ENCODE results near the gene ERFL. TPM values are rescaled to one million over a fixed set of nuclear protein-coding genes. Genes with fewer than 3 reads are reported as not detected.
A peak's percentile ranks its signal among the peaks of the same experiment; 100 is the strongest.

Gene ERFL
- total RNA-seq, 1 experiment from 2014 or later, result 0.79 TPM

DNA sequence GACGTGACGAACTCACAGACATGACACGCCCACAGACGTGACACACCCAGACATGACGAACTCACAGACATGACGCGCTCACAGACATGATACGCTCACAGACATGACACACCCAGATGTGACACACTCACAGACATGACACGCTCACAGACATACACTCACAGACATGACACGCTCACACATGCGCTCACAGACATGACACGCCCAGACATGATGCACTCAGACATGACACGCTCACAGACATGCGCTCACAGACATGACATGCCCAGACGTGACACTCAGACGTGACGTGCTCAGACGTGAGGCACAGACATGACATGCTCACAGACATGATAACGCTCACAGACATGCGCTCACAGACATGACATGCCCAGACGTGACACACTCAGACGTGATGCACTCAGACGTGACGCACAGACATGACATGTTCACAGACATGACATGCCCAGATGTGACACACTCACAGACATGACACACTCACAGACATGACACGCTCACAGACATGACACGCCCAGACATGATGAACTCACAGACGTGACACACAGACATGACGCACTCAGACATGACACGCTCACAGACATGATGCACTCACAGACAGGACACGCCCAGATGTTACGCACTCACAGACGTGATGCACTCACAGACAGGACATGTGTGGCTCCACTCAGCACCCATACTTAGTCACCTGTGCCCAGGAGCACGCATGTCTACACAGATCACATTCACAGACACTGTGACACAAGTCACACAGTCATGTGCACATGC, 8.1 kb downstream of the ERFL start:
- no peak overlapping the region for H2AFZ ChIP-seq (ENCODE audit: low read depth, low read length, poor library complexity, severe bottlenecking)
- no peaks in the 10 kb centered on the region for H3K36me3 ChIP-seq (ENCODE audit: control insufficient read depth in 1 of 2, insufficient read depth in 2 of 2, low read length in 2 of 2)
- no TSS peak for BruUV-seq (replicated peaks)
- no peaks in the 10 kb centered on the region for H3K9me2 ChIP-seq (ENCODE audit: insufficient read depth)
- ChIA-PET POLR2A (no interaction called here), CTCF (no interaction called here), RAD21 (ENCODE audit: low non-redundant PET in 1 of 2, low total read pairs in 2 of 2, uncharacterized antibody in 2 of 2, unreplicated experiment in 2 of 2) (no interaction called here)
- ATAC-seq, result no peak
- no peak overlapping the region for H3K4me3 ChIP-seq (replicated peaks in 1 of 2; ENCODE audit: low read depth in 1 of 2, low read length in 2 of 2)
- no peaks in the 10 kb centered on the region for H3K9me3 ChIP-seq (ENCODE audit: control insufficient read depth in 1 of 2, insufficient read depth in 1 of 2, low read depth in 1 of 2, low read length in 2 of 2)
- no peak overlapping the region for H3K9ac ChIP-seq (ENCODE audit: low read length)
- 0 out of 2 replicates have a peak overlapping the region, but pooled peaks have one; percentile 0 for H3K27ac ChIP-seq (ENCODE audit: low read depth, low read length)
- H3K27me3 ChIP-seq (ENCODE audit: insufficient read depth, low read length), result no peaks in the 10 kb centered on the region
- no peaks in the 10 kb centered on the region for H3K4me1 ChIP-seq (ENCODE audit: control insufficient read depth in 1 of 2, insufficient read depth in 2 of 2, low read length in 2 of 2)
- H3K79me2 ChIP-seq (ENCODE audit: insufficient read depth, low read length), result no peaks in the 10 kb centered on the region
- H3K4me2 ChIP-seq (ENCODE audit: low read length), result no peak overlapping the region
- TF ChIP-seq POLR2A (IDR thresholded peaks at IDR 0.05; ENCODE audit: borderline replicate concordance, extremely low read depth, insufficient read depth, insufficient read length), result no peak
- TF ChIP-seq SRF (IDR thresholded peaks at IDR 0.05; ENCODE audit: low read depth), result no peak
- no peak for TF ChIP-seq ZNF274 (IDR thresholded peaks at IDR 0.05; ENCODE audit: low read depth, low read length)
- TF ChIP-seq SP1 (IDR thresholded peaks at IDR 0.05; ENCODE audit: low read depth), result no peak
- no peak for TF ChIP-seq SIN3A (IDR thresholded peaks at IDR 0.05; ENCODE audit: low read depth)
- TF ChIP-seq FOSL1 (IDR thresholded peaks at IDR 0.05; ENCODE audit: low read depth), result no peak
- no peak for TF ChIP-seq ELF1 (IDR thresholded peaks at IDR 0.05; ENCODE audit: borderline replicate concordance, low read depth)
- TF ChIP-seq CBX3 (IDR thresholded peaks at IDR 0.05; ENCODE audit: low read depth), result no peak
- TF ChIP-seq, protein P1, sequence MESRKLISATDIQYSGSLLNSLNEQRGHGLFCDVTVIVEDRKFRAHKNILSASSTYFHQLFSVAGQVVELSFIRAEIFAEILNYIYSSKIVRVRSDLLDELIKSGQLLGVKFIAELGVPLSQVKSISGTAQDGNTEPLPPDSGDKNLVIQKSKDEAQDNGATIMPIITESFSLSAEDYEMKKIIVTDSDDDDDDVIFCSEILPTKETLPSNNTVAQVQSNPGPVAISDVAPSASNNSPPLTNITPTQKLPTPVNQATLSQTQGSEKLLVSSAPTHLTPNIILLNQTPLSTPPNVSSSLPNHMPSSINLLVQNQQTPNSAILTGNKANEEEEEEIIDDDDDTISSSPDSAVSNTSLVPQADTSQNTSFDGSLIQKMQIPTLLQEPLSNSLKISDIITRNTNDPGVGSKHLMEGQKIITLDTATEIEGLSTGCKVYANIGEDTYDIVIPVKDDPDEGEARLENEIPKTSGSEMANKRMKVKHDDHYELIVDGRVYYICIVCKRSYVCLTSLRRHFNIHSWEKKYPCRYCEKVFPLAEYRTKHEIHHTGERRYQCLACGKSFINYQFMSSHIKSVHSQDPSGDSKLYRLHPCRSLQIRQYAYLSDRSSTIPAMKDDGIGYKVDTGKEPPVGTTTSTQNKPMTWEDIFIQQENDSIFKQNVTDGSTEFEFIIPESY (IDR thresholded peaks at IDR 0.05; ENCODE audit: extremely low read depth, insufficient replicate concordance, low read length), result no peak
- no peak for TF ChIP-seq CEBPB (IDR thresholded peaks at IDR 0.05; ENCODE audit: low read depth)
- TF ChIP-seq POLR2AphosphoS5 (IDR thresholded peaks at IDR 0.05; ENCODE audit: low read depth, low read length), result no peak
- no peak for TF ChIP-seq RAD21 (IDR thresholded peaks at IDR 0.05; ENCODE audit: low read depth)
- TF ChIP-seq, protein P2, sequence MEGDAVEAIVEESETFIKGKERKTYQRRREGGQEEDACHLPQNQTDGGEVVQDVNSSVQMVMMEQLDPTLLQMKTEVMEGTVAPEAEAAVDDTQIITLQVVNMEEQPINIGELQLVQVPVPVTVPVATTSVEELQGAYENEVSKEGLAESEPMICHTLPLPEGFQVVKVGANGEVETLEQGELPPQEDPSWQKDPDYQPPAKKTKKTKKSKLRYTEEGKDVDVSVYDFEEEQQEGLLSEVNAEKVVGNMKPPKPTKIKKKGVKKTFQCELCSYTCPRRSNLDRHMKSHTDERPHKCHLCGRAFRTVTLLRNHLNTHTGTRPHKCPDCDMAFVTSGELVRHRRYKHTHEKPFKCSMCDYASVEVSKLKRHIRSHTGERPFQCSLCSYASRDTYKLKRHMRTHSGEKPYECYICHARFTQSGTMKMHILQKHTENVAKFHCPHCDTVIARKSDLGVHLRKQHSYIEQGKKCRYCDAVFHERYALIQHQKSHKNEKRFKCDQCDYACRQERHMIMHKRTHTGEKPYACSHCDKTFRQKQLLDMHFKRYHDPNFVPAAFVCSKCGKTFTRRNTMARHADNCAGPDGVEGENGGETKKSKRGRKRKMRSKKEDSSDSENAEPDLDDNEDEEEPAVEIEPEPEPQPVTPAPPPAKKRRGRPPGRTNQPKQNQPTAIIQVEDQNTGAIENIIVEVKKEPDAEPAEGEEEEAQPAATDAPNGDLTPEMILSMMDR (IDR thresholded peaks at IDR 0.05 in 2 of 3, conservative IDR thresholded peaks at IDR 0.05 in 1 of 3; ENCODE audit: borderline replicate concordance in 1 of 3, insufficient read depth in 1 of 3, low read depth in 2 of 3, low read length in 2 of 3), result no peak
- no peak for TF ChIP-seq EZH2 (IDR thresholded peaks at IDR 0.05)
- no peak for TF ChIP-seq EZH2phosphoT487 (IDR thresholded peaks at IDR 0.05; ENCODE audit: borderline replicate concordance)
- TF ChIP-seq YY1 (IDR thresholded peaks at IDR 0.05; ENCODE audit: extremely low read depth, insufficient replicate concordance, low read depth, low read length), result no peak
- no peak for DNase-seq (ENCODE audit: low read depth, low spot score)
- intact Hi-C loops (cut with micrococcal nuclease), result no loop called here
- H4K20me1 ChIP-seq (ENCODE audit: insufficient read depth), result no peaks in the 10 kb centered on the region

All from HCT116 (cell line).